Measurements from ENCODE around the gene PHTF2.

DNA sequence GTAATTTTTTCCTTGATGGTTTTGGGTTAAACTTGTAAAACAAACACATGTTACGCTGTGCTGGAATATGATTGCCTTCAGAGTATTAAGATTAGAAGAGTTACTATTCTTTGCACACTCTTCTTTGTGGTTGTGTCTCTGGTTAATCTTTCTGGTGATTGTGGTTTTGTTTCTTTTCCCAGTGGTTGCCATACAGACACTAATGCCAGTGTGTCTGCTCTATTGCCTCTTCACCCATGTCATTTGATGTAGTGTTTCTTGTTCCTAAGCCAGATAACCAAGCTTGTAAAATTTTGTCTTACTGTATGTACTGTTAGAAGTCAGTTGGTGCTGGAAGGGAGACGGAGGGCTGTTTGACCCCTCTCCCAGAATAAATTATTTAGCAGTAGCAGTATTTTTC, 124.8 kb downstream of the PHTF2 start:
- TF ChIP-seq, protein P1, sequence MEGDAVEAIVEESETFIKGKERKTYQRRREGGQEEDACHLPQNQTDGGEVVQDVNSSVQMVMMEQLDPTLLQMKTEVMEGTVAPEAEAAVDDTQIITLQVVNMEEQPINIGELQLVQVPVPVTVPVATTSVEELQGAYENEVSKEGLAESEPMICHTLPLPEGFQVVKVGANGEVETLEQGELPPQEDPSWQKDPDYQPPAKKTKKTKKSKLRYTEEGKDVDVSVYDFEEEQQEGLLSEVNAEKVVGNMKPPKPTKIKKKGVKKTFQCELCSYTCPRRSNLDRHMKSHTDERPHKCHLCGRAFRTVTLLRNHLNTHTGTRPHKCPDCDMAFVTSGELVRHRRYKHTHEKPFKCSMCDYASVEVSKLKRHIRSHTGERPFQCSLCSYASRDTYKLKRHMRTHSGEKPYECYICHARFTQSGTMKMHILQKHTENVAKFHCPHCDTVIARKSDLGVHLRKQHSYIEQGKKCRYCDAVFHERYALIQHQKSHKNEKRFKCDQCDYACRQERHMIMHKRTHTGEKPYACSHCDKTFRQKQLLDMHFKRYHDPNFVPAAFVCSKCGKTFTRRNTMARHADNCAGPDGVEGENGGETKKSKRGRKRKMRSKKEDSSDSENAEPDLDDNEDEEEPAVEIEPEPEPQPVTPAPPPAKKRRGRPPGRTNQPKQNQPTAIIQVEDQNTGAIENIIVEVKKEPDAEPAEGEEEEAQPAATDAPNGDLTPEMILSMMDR (conservative IDR thresholded peaks at IDR 0.05) = no peak
- TF ChIP-seq ZFX (IDR thresholded peaks at IDR 0.05) = no peak

Measured in C4-2B (cell line).